ENCODE measurements around the gene TFDP2. TPM values are rescaled to one million over a fixed set of nuclear protein-coding genes. Genes with fewer than 3 reads are reported as not detected.

TFDP2 gene
- total RNA-seq, 1 experiment from 2014 or later, result 43.2 TPM

DNA sequence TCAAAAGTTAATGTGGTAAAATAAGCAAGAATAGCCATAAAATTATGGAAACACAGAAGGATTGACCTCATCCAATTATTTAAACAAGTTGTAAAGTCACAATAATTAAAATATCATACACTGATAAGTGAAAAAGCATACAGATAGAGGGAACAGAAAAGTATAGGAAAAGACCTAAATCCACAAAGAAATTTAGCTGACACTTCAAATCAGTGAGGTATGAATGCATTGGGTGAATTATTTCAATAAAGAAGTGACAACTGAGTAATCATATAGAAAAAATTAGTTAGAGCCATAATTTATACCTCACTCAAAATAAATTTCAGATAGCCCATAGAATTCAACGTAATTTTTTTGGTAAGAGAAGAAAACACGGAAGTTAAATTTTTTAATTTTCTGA lies 25.1 kb downstream of the TFDP2 start:
- CTCF ChIA-PET, result interaction anchor here (0.6 to 5.2 kb wide), 9 partner anchors 13 to 386 kb away, joined by 3 to 74 read pairs (median 4); no protein-coding TSS in a partner anchor
- H3K9me3 Mint-ChIP-seq (ENCODE audit: unreplicated experiment), result no peaks in the 10 kb centered on the region
- no peak for DNase-seq (ENCODE audit: unreplicated experiment)
- H3K27ac Mint-ChIP-seq (ENCODE audit: low read depth, unreplicated experiment), result no peak overlapping the region
- no peak overlapping the region for H3K4me3 Mint-ChIP-seq (ENCODE audit: unreplicated experiment)
- no peaks in the 10 kb centered on the region for H3K27me3 Mint-ChIP-seq (ENCODE audit: insufficient read depth, unreplicated experiment)
- no peaks in the 10 kb centered on the region for H3K36me3 Mint-ChIP-seq (ENCODE audit: insufficient read depth, unreplicated experiment)
- BruUV-seq (replicated peaks), result no TSS peak
- no peaks in the 10 kb centered on the region for H3K4me1 Mint-ChIP-seq (ENCODE audit: insufficient read depth, unreplicated experiment)
- POLR2A ChIA-PET, result interaction anchor here (0.7 kb wide), 1 partner anchor 346 kb away, joined by 3 read pairs; no protein-coding TSS in a partner anchor
- TF ChIP-seq, protein P1, sequence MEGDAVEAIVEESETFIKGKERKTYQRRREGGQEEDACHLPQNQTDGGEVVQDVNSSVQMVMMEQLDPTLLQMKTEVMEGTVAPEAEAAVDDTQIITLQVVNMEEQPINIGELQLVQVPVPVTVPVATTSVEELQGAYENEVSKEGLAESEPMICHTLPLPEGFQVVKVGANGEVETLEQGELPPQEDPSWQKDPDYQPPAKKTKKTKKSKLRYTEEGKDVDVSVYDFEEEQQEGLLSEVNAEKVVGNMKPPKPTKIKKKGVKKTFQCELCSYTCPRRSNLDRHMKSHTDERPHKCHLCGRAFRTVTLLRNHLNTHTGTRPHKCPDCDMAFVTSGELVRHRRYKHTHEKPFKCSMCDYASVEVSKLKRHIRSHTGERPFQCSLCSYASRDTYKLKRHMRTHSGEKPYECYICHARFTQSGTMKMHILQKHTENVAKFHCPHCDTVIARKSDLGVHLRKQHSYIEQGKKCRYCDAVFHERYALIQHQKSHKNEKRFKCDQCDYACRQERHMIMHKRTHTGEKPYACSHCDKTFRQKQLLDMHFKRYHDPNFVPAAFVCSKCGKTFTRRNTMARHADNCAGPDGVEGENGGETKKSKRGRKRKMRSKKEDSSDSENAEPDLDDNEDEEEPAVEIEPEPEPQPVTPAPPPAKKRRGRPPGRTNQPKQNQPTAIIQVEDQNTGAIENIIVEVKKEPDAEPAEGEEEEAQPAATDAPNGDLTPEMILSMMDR (IDR thresholded peaks at IDR 0.05; ENCODE audit: unreplicated experiment), result no peak
- intact Hi-C loops (cut with micrococcal nuclease), result no loop called here

DNA sequence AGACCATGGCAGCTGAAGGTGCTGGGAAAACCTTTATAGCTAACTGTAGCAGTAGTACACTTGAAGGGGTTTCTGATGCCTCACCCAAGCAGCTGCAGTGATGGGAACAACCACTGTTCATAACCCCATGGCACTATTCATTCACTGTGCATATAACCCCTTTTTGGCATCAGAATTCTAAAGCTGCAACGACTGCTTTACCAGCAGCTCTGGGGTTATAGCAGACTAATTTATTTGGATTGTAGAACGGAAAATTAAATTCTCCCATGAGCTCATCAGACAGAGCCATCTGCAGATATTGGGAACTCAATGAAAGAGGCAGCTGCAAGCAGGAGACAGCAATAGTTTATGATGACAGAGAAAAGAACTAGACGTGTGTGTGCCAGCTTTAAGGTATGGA lies 28.6 kb downstream of the TFDP2 start:
- no peaks in the 10 kb centered on the region for H3K9me3 Mint-ChIP-seq (ENCODE audit: unreplicated experiment)
- ChIA-PET CTCF (interaction anchor here (1.0 to 3.1 kb wide), 2 partner anchors 159 to 162 kb away, joined by 5 to 15 read pairs; no protein-coding TSS in a partner anchor), POLR2A (interaction anchor here (1.9 kb wide), 1 partner anchor 25 kb away, joined by 6 read pairs; no protein-coding TSS in a partner anchor)
- BruUV-seq (replicated peaks), result no TSS peak
- DNase-seq (ENCODE audit: unreplicated experiment), result no peak
- H3K36me3 Mint-ChIP-seq (ENCODE audit: insufficient read depth, unreplicated experiment), result no peaks in the 10 kb centered on the region
- TF ChIP-seq, protein P1 (IDR thresholded peaks at IDR 0.05; ENCODE audit: unreplicated experiment), result no peak
- no peak overlapping the region for H3K27ac Mint-ChIP-seq (ENCODE audit: low read depth, unreplicated experiment)
- intact Hi-C loops (cut with micrococcal nuclease), result no loop called here
- peaks cover 23% of the 10 kb centered on the region for H3K4me1 Mint-ChIP-seq (ENCODE audit: insufficient read depth, unreplicated experiment)
- no peak overlapping the region for H3K4me3 Mint-ChIP-seq (ENCODE audit: unreplicated experiment)
- no peaks in the 10 kb centered on the region for H3K27me3 Mint-ChIP-seq (ENCODE audit: insufficient read depth, unreplicated experiment)

DNA sequence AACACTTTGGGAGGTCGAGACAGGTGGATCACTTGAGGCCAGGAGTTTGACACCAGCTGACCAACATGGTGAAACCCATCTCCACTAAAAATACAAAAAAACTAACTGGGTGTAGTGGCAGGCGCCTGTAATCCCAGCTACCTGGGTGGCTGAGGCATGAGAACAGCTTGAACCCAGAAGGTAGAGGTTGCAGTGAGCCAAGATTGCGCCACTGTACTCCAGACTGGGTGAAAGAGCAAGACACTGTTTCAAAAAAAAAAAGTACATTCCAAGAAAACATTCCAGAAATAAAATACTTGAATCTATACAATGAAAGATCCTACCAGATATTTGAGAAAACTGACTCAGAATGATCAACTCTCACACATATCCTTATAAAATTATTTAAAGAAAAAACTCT lies 30.4 kb downstream of the TFDP2 start:
- DNase-seq (ENCODE audit: unreplicated experiment), result peak; percentile 63
- BruUV-seq (replicated peaks), result no TSS peak
- Mint-ChIP-seq H3K4me1 (ENCODE audit: insufficient read depth, unreplicated experiment) (peaks cover 23% of the 10 kb centered on the region), H3K27me3 (ENCODE audit: insufficient read depth, unreplicated experiment) (no peaks in the 10 kb centered on the region), H3K9me3 (ENCODE audit: unreplicated experiment) (no peaks in the 10 kb centered on the region), H3K36me3 (ENCODE audit: insufficient read depth, unreplicated experiment) (no peaks in the 10 kb centered on the region), H3K27ac (ENCODE audit: low read depth, unreplicated experiment) (peak overlapping the region; percentile 52), H3K4me3 (ENCODE audit: unreplicated experiment) (no peak overlapping the region)
- TF ChIP-seq, protein P1 (IDR thresholded peaks at IDR 0.05; ENCODE audit: unreplicated experiment), result no peak
- intact Hi-C loops (cut with micrococcal nuclease), result no loop called here
- ChIA-PET CTCF (interaction anchor here (1.1 to 3.1 kb wide), 3 partner anchors 9 to 161 kb away, joined by 3 to 15 read pairs (median 3); no protein-coding TSS in a partner anchor), POLR2A (interaction anchor here (0.7 to 1.9 kb wide), 3 partner anchors 27 to 74 kb away, joined by 3 to 6 read pairs (median 3); partner anchors contain the start of gene TFDP2)

DNA sequence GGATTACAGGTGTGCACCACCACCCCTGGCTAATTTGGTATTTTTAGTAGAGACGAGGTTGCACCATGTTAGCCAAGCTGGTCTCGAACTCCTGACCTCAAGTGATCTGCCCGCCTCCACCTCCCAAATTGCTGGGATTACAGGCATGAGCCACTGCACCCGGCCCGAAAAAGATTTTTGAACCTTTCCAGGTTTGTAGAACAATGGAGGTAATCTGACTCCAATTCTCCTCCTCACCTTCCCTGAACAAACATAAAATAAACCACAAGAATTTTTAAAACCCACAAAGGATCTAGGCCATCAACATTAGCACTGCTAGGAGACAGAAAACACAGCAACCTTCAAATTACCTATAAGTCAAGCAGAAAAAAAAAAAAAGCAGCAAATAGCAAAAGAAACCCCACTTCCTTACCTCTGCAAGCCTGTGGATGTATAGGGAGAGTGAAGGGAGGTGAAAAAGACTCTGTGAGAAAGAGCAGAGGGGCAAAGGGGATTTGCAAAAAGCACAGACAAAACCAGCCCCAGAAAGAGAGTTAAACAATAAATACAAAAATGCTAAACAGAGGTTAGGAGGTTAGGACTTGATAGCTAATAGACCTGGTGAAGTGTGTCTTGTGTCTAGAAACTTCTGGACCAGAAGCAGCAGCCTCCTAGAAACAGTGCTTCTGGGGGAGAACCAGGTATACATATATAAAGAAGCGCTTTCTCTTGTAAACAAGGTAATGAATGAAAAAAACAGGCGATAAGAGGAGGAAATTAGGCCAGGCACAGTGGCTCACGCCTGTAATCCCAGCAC lies 32.1 kb downstream of the TFDP2 start:
- peak overlapping the region; percentile 52 for H3K27ac Mint-ChIP-seq (ENCODE audit: low read depth, unreplicated experiment)
- TF ChIP-seq, protein P1 (IDR thresholded peaks at IDR 0.05; ENCODE audit: unreplicated experiment), result no peak

More for the DNA sequence above, 32.1 kb downstream of the TFDP2 start:
- Mint-ChIP-seq H3K9me3 (ENCODE audit: unreplicated experiment) (no peaks in the 10 kb centered on the region), H3K4me1 (ENCODE audit: insufficient read depth, unreplicated experiment) (peaks cover 23% of the 10 kb centered on the region), H3K4me3 (ENCODE audit: unreplicated experiment) (peak overlapping the region; percentile 16), H3K27me3 (ENCODE audit: insufficient read depth, unreplicated experiment) (no peaks in the 10 kb centered on the region), H3K36me3 (ENCODE audit: insufficient read depth, unreplicated experiment) (no peaks in the 10 kb centered on the region)
- ChIA-PET CTCF (interaction anchor here (0.6 kb wide), 1 partner anchor 94 kb away, joined by 6 read pairs; no protein-coding TSS in a partner anchor), POLR2A (no interaction called here)
- DNase-seq (ENCODE audit: unreplicated experiment), result peak; percentile 71
- intact Hi-C loops (cut with micrococcal nuclease), result no loop called here
- BruUV-seq (replicated peaks), result no TSS peak
